ENCODE measurements around the gene PPP1R10.

DNA sequence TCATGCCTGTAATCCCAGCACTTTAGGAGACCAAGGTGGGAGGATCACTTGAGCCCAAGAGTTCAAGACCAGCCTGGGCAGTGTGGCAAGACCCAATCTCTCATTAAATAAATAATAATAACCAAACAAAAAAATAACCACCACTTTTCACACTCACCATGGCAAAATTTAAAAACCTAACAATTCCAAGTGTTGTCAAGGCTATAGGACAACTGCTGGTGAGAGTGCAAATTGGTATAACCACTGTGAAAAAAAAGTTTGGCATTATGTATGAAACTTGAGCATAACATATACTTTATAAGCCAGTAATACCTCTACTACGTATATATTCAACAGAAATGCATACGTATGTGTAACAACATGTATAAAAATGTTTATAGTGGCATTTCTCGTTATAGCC is 56.1 kb downstream of the PPP1R10 start:
- TF ChIP-seq EZH2 (IDR thresholded peaks at IDR 0.05; ENCODE audit: insufficient read depth, poor library complexity, severe bottlenecking) = no peak
- TF ChIP-seq EZH2phosphoT487 (IDR thresholded peaks at IDR 0.05; ENCODE audit: insufficient read depth, low read depth) = no peak
